HG03064 (cell line): ENCODE measurements around the gene GSTO2.

Experiments
- ATAC-seq: cut with Tn5 transposase; IDR thresholded peaks from one replicate; pipeline ENCODE4 v1.9.1; 2021; ENCODE audit warnings: low read depth; ENCODE audit not compliant: unreplicated experiment

Gene GSTO2

DNA sequence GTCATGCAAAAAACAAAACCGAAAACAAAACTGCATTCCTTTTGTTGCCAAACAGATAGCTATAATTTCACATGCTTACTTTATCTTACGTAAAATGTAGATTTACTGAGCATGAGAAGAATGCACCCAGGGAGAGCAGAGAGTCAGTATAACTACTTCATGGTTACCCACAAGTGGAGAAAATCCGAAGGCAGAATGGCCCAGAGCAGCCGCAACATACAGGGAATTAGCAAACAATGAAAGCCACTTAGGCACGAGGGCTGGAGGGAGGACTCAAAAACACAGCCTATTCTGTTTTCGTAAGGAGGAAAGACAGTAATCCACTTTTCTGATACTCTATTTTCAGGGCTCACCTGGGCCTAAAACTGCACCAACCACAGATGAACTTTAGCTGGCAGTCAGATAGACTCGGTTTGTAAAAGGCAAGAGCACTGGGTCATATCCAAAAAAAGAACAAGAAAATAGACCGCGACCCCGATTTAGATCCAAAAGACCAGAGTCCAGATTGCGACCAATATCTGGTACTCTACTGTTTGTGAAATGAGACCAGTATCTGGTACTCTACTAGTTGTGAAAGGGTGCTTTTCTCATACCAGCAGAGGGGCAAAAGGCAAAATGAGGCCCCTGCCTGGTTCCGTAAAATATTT lies 68.0 kb downstream of the GSTO2 start:
- peak; percentile 11 for ATAC-seq

DNA sequence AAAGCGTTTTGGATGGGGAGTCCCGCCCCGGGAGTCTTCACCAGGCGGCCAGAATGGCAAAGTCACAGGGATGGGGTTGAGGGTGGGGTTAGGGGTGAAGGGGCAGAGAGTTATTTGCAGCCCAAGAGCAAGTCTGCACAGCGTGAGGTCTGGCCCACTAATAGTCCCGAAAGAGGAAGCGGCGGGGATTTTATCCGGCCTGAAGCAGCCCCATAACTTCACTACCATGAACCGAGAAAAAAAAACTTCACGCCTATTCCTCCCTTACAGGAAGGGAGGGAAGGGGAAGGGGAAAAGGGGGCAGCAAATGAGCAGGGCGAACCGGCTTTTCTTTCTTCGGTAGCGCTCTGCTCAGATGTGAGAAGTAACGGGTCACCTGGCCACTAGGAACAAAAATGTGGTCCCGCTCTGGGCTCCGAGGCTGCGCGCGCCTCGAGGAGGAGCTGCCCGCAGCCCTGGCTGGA lies 68.6 kb downstream of the GSTO2 start:
- ATAC-seq: peak; percentile 40

DNA sequence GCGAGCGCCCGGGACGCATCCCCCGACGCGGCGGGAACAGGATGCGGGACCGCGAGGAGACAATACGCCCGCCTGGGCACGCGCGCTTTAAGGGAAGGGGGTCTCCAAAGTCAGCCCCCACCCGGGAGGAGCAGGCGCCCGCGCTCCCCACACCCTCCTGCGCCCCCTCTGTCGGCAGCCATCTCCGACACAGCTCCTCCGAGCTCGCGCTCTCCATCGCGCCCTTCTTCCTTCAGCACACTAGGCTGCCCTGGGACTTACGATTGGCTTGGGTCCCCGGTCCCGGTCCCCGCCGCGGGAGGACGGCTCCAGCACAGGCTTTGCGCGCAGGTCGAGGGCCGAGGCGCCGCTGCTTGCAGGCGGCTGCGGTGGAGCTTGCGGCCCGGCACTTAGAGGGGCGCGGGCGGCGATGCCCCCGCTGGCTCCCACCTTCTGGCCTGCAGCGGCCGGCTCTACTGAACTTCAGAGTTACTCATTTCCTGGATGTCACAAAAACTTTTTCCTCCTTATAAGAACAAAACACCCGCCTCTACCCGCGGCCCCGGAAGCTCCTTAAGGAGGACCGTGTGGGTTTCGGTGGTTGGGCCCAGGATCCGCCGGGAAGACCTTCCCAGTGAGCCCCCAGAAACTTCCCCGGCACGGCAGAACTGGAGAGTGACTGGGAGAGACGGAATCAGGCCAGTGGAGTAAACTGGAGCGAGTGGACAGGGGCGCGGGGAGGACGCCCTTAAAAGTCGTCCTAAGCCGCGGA lies 69.2 kb downstream of the GSTO2 start, which contains the start of gene ITPRIP:
Gene ITPRIP (minus strand): TSS at position 481 of the 751 bp plus-strand sequence. CDS start 22,414 bp downstream, outside the sequence.
- ATAC-seq: peak; percentile 75

DNA sequence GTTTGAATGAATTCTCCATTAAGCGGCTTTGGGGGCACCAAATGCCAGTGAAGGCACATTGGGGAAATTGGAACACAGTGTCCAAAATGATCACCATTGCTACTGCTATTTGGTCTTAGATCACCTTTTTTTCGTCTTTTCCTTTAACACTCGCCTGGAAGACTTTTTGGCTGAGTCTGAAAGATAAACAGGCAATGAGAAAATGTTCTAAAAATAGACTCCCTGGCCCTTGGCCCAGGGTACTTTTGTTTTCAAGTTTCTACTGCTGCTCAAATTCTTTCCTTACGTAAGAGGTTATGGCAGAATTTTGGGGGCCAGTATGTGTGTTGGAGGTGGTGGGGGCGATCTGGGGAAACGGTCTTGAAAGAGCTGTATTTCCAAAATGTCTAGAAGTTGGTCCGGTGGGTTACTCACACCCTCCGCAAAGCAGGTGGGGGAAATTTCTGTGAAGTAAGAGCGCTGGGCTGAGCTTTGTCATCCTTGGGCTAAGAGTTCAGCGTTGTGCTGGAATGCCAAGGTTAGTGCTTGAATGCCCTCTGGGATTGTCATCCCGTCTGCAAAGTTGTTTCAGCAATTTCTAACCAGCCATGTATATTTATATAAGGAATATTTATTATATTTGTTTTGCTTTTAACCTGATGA lies 70.6 kb downstream of the GSTO2 start:
- ATAC-seq: no peak

DNA sequence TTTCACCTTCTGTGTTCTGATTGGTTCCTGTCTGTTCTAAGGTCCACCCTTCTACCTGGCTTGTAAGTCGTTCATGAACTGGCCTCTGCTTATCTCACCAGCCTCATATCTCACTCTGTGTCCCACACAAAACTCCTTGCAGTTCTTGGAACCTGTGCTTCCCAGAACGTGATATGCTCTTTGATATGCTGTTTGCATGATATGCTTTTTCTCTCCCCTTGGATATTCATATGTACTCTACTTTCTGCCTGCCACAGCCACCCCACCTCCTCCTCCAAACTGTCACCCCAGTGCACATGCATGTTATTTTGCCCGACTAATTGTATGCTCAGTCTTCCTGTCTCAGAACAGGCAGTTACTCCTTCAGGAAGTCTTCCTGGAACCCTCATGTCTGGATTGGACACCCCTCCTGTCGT lies 71.1 kb downstream of the GSTO2 start:
- ATAC-seq: no peak

DNA sequence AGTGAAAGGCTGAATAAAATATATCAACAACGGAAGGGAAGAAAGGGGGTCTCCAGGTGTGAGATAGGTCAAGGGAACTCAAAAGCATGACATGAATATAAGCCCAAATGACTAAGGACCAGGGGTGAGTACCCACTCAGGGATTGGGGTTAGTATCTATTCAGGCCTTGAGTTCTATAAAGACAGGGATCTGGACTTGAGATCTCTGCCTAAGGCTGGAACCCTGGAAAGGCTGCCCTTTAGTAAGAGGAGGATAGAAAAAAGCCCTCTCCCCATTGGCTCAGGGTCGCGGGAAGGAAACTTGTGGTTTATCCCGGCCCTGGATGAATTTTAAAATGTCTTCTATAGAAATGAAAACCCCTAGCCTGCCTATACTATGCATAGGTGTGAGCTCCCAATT lies 71.7 kb downstream of the GSTO2 start:
- no peak for ATAC-seq

DNA sequence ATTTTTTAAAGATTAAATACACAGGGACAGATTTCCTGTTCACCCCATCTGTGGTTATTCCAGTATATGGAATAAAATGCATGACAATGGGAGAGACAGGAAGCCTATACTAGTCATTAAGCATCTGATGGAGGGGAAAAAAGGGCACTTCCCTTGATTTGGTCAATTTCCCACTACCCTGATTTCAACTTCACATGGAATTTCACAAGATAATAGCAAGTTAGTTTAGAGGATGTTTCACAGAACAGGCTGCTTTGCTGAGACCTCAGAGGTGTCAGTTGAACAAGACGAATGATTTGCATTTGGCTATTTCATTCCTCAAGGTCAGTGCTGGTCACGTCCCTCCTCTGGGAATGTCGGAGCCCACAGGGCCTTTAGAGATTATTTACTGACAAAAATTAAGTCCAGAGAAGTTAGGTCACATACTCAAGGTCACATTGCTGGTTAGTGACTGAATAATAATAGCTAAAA lies 74.0 kb downstream of the GSTO2 start:
- no peak for ATAC-seq

DNA sequence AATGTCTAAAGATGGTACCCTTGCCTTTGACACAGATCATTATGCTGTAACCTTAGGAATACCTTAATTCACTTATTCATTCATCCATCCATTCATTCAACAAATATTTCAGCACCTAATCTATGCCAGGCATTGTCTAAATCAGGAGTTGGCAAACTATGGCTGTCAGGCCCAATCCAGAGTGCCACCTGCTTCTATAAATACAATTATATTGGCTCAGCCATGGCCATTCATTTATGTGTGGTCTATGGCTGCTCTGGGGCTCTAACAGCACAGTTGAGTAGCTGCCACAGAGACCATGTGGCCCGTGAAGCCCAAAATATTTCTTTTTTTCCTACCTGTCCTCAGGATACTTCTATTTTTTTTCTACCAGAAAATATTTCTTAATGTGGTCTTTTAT lies 75.2 kb downstream of the GSTO2 start:
- ATAC-seq: no peak

DNA sequence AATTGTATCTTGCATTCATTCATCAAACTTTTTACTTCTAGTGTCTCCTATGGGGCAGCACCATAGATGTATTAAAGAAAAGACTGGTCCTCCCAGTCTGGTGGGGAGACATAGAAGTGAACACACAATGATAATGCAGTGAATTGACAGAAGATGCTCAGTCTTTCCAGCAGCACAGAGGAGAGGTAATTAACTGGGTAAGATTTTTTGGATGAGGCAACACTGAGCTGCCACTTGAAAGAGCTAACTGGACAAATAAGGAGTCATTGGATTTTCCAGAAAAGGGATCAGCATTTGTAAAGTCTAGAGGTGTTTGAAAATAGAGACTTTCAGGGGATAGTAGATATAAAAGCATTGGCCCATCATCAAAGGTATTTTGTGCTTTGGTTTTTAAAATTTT lies 76.5 kb downstream of the GSTO2 start:
- ATAC-seq: no peak

DNA sequence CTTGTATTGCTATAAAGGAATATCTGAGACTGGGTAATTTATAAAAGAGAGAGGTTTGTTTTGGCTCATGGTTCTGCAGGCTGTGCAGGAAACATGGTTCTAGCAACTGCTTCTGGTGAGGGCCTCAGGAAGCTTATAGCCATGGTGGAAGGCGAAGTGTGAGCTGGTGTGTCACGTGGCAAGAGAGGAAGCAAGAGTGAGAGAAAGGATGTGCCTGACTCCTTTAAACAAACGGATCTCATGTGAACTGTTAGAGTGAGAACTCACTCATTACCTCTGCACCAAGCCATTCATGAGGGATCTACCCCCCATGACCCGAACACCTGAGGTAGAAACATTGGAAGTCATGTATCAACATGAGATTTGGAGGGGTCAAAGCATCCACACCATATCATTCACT lies 77.0 kb downstream of the GSTO2 start:
- ATAC-seq: no peak

DNA sequence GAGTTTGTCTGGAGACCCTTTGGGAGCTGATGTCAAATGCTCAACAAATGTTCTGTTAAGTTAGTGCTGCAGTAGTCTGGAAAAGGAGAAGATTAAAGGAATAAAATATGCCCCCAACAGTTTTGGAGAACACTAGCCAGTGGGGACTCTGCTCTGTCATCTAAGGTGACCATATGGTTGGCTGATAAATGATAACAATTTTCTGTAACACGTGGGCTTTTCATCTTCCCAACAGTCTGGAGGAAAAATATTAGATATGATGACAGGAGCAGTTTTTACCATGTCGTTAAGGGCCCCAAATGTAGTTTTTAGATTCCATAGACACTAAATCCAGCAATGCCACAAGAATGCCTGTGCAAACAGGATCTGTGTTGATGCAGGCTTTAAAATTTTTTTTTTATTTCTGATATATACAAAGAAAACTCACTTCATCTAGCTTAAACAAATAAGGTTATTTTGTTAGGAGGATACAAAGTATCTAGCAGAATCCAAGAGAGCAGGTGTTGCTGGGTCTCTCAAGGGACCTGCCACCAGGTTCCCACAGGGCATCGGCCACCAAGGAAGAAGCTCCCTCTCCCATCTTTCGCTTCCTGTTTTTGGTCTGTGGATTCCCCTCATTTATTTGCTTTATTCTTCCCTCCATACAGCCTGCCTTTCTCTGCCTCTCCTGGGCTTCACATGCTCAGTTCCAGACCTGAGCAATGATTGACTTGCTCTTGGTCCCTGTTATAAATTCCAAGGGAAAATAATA lies 78.5 kb downstream of the GSTO2 start:
- no peak for ATAC-seq

DNA sequence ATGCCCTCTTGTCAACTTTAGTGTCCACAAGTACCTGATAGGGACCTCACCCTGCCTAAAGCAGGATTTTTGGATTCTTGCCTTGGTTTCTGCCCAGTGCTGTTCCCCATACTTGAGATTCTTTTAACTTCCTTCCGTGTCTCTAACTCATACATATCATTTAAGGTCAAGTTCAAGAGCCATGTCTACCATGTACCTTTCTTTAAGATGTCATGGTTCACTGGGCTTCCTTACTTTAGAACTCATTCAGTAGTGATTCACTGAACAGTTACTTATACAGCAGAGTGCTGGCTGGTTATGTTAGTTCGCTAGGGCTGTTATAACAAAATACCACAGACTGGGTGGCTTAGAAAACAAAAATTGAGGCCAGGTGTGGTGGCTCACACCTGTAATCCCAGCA lies 79.6 kb downstream of the GSTO2 start:
- ATAC-seq: no peak

DNA sequence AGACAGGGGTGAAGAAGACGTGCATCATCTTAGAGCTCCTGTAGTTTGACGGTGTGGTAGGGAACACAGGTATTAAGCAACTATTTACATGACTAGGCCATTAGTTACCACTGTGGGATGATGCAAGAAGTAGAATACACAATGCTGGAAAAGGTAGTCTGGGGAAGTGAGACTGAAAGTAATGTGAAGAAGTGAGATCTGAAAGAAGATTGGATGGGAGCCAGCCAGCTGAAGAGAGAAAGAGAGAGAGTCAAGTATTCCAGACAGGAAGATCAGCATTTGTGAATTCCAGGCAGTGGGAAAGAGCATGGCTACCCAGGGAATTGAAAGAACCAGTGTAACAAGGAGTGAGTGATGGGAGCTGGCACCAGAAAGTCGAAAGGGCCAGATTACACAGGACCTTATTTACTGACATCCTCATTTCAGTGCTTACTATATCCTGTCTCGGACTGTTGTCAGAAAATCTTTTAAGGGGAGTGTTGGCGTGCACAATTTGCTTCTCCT lies 80.7 kb downstream of the GSTO2 start:
- peak; percentile 40 for ATAC-seq

DNA sequence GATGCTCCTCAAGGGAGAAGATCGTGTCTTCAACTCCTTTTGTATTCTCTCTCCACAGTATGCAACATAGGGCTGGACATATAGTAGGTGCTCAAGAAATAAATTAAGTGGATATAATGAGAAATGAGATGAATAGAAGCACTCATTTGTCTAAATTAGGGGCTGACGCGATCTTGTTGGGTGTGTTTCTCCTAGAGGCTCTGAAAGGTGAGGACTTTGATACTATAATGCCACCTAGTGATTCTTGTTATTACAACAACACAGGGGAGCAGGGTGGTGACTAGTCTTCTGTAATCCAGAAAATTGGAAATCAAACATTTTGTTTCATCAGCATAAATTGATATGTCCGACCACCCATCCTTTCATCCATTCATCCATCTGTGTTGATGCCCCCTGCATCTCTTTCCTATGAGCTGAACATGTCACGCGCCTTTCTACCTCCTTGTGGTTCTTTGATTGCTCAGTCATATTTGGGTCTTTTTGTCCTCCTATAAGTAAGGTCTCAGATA lies 81.2 kb downstream of the GSTO2 start:
- ATAC-seq: peak; percentile 47

DNA sequence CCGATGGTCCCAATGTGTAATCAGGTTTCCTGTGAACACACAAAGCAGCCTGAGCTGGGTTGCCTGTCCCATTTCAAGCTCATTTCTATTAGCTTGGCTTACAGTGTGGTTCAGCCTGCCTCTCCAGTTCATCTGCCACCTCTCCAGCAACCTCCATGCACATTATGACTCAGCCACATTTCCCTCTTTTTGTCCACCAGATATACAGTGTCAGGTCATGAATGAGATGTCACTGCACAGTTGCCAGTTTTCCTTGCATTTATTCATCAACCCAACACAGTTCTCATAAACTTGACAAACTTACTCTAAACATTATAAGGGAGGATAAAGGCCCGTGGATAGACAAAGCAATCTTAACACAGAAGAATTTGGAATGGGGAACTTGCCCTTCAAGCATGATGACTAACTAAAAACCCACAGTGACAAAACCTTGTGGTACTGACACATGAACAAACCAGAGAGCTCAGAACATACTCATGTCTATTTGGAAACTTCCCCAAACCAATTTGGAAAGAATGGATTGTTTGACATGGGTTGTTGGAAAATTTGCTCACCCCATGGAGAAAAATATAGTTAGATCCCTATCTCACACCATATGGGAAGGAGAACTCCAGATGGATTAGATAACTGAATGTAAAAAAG lies 82.2 kb downstream of the GSTO2 start:
- no peak for ATAC-seq

DNA sequence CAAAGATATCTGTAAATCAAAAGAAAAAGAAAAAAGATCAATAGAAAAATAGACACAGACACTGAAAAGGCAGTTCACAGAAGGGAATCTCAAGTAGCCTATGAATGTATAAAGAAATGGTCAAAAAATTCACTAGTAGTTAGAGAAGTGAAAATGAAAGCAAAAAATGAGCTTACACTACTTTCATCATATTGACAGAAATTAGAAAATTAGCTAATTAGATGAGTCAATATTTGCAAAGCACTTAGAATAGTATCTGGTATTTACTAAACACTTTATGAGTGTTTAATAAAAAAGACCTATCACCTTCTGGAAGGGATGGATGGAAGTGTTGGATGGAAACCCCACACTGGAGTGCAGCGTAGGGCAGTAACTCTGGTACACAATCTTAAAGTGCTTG lies 82.9 kb downstream of the GSTO2 start:
- ATAC-seq: no peak

DNA sequence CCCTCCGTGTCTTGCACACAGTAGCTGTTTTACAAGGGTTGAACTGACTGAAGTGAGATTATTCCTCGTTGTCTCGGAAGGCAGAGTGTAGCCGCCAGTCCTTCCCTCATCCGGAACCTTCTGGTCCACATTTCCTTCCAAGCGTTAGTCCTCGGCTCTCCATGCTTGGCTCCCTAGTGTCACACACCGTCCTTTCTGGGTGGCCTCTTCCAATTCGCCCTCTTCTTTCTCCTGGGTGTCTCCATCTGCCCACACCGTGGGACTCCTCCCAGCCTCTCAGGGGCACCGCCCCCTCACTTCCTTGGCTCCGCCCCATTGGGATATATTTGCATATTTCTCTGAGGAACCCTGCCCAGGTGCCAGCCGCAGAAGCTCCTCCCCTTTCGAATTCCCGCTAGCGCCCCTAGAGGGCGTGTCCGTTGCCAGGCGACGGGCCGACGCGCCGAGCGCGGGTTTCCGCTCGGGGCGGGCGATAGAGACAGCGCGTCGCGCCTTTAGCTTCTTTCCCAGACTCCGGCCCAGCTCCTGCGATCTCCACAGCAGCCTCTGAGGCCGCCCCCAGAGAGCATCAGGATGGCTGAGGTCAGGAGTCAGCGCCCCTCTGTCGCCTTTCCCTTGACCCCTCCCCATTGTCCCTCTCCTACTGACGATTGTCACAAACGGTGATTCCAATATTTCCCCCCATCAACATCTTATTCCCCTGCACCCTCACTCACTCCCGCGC lies 84.5 kb downstream of the GSTO2 start, which contains the start of gene CFAP58:
Gene CFAP58 (plus strand): TSS at position 509 of the 724 bp plus-strand sequence. CDS start 65 bp downstream, at position 574.
- ATAC-seq: peak; percentile 53
